DOHH2 (cell line): ENCODE measurements around the gene DSCAM.

Experiments
- H3F3A ChIP-seq: fragments of 200-600 bp; sonication (generic), shearing (Covaris generic); 2 replicates; pipeline ENCODE4 v1.6.0; 2016; ENCODE audit warnings: antibody characterized with exemption, mild to moderate bottlenecking; ENCODE audit not compliant: control insufficient read depth, insufficient read depth
- H3K27ac ChIP-seq: fragments of 200-600 bp; sonication (generic); 2 replicates; pipeline ENCODE4 v1.5.1; 2014; ENCODE audit warnings: low read depth, mild to moderate bottlenecking, low read length, moderate library complexity
- H3K27me3 ChIP-seq: fragments of 200-600 bp; sonication (generic); 2 replicates; pipeline ENCODE4 v1.6.1; 2014; ENCODE audit warnings: mild to moderate bottlenecking, low read length, mixed read lengths; ENCODE audit not compliant: control insufficient read depth
- H3K36me3 ChIP-seq: fragments of 200-600 bp; sonication (generic); 2 replicates; pipeline ENCODE4 v1.6.1; 2014; ENCODE audit warnings: mild to moderate bottlenecking, low read length, moderate library complexity, mixed read lengths; ENCODE audit not compliant: control insufficient read depth
- H3K4me1 ChIP-seq: fragments of 200-600 bp; sonication (generic); 2 replicates; pipeline ENCODE4 v1.6.1; 2014; ENCODE audit warnings: mild to moderate bottlenecking, low read length, mixed read lengths; ENCODE audit not compliant: control insufficient read depth
- H3K4me2 ChIP-seq: fragments of 200-600 bp; sonication (generic); 2 replicates; pipeline ENCODE4 v1.6.0; 2014; ENCODE audit warnings: mild to moderate bottlenecking, low read length, moderate library complexity
- H3K4me3 ChIP-seq: fragments of 200-600 bp; sonication (generic); 2 replicates; pipeline ENCODE4 v1.5.1; 2014; ENCODE audit warnings: mild to moderate bottlenecking, low read length, mixed read lengths
- H3K79me2 ChIP-seq: fragments of 200-600 bp; sonication (generic); 2 replicates; pipeline ENCODE4 v1.6.1; 2014; ENCODE audit warnings: mild to moderate bottlenecking, low read length, mixed read lengths; ENCODE audit not compliant: control insufficient read depth
- H3K9me2 ChIP-seq: fragments of 200-600 bp; sonication (generic); replicated peaks from 2 replicates; pipeline ENCODE4 v1.6.1; 2014; ENCODE audit warnings: mild to moderate bottlenecking, low read length, mixed read lengths; ENCODE audit not compliant: control insufficient read depth
- H3K9me3 ChIP-seq: fragments of 200-600 bp; sonication (generic); 2 replicates; pipeline ENCODE4 v1.6.1; 2014; ENCODE audit warnings: antibody characterized with exemption, low read length, mixed read lengths; ENCODE audit not compliant: control insufficient read depth, insufficient read depth
- H4K20me1 ChIP-seq: fragments of 200-600 bp; sonication (generic); 2 replicates; pipeline ENCODE4 v1.6.0; 2014; ENCODE audit warnings: low read depth, mild to moderate bottlenecking, antibody characterized with exemption, low read length, moderate library complexity; ENCODE audit not compliant: control insufficient read depth, insufficient read depth
- EZH2phosphoT487 ChIP-seq: fragments of 200-600 bp; sonication (generic); IDR thresholded peaks from 2 replicates; pipeline ENCODE4 v1.6.1; 2017; ENCODE audit warnings: borderline replicate concordance, mild to moderate bottlenecking, antibody characterized with exemption, low read length, moderate library complexity, mixed read lengths
- TF ChIP-seq, protein P1 (sequence below): fragments of 200-600 bp; sonication (generic); IDR thresholded peaks from one replicate; pipeline ENCODE4 v1.5.1; 2014; ENCODE audit warnings: antibody characterized with exemption, mild to moderate bottlenecking, low read depth, low read length; ENCODE audit not compliant: poor library complexity, severe bottlenecking

The DSCAM gene

DNA sequence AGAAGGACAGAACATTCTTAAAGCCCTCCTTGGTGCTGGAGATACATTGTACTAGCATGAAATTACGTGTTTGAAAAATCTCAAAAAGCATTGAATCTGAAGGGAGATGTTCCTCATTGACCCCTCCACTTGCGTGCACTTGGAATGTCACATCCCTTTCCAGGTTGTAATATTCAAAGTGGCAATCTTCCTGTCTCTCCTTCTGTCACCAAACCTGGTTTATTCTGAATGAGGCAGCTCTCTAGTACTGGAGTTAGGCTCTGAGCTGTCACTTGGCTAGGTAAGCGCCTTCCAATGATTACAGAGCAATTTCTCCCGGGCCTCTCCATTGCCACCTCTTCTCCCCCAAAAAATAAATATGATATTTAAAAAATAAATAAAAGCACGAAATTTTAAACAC is 855 bp downstream of the DSCAM start:
- H3K4me3 ChIP-seq, result no peak overlapping the region
- H3K27ac ChIP-seq, result no peak overlapping the region
- no peaks in the 10 kb centered on the region for H4K20me1 ChIP-seq
- H3K4me2 ChIP-seq, result no peak overlapping the region
- peaks cover 25% of the 10 kb centered on the region; the same call in 1 of the 2 replicates for H3K9me3 ChIP-seq
- H3F3A ChIP-seq, result no peaks in the 10 kb centered on the region
- no peaks in the 10 kb centered on the region for H3K79me2 ChIP-seq
- no peaks in the 10 kb centered on the region for H3K27me3 ChIP-seq
- TF ChIP-seq, protein P1, sequence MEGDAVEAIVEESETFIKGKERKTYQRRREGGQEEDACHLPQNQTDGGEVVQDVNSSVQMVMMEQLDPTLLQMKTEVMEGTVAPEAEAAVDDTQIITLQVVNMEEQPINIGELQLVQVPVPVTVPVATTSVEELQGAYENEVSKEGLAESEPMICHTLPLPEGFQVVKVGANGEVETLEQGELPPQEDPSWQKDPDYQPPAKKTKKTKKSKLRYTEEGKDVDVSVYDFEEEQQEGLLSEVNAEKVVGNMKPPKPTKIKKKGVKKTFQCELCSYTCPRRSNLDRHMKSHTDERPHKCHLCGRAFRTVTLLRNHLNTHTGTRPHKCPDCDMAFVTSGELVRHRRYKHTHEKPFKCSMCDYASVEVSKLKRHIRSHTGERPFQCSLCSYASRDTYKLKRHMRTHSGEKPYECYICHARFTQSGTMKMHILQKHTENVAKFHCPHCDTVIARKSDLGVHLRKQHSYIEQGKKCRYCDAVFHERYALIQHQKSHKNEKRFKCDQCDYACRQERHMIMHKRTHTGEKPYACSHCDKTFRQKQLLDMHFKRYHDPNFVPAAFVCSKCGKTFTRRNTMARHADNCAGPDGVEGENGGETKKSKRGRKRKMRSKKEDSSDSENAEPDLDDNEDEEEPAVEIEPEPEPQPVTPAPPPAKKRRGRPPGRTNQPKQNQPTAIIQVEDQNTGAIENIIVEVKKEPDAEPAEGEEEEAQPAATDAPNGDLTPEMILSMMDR, result no peak
- TF ChIP-seq EZH2phosphoT487, result no peak
- no peaks in the 10 kb centered on the region for H3K4me1 ChIP-seq
- H3K9me2 ChIP-seq, result no peaks in the 10 kb centered on the region
- no peaks in the 10 kb centered on the region for H3K36me3 ChIP-seq

DNA sequence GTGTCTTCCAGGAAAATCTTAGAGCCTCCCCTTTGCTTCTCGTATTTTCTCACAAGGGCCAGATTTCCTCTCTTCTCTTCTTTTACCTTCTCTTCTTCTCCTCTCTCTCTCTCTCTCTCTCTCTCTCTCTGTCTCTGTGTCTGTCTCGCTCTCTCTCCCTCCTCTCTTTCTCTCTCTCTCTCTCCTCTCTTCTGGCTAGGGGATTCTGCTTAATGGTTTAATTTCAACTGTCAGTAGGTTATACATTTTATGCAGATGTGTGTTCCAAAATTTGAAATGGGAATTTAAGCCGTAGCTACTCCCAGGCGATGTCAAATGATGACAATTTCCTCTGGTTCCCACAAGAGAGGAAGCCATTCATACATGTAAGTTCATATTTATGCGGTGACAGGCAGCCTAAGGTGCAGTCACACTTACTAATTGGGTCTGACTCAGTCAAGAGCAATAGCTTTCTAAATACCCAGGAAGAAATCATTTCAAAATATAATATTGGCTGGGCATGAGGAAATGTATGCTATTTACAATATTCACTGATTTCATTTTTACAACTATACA is 1.4 kb downstream of the DSCAM start:
- TF ChIP-seq, protein P1, result no peak
- TF ChIP-seq EZH2phosphoT487, result no peak
- no peaks in the 10 kb centered on the region for H3F3A ChIP-seq
- H3K9me3 ChIP-seq, result peaks cover 26% of the 10 kb centered on the region; the same call in 1 of the 2 replicates
- no peaks in the 10 kb centered on the region for H3K9me2 ChIP-seq
- no peak overlapping the region for H3K27ac ChIP-seq
- no peaks in the 10 kb centered on the region for H3K27me3 ChIP-seq
- no peaks in the 10 kb centered on the region for H3K36me3 ChIP-seq
- no peak overlapping the region for H3K4me2 ChIP-seq
- no peaks in the 10 kb centered on the region for H3K79me2 ChIP-seq
- no peaks in the 10 kb centered on the region for H4K20me1 ChIP-seq
- H3K4me3 ChIP-seq, result no peak overlapping the region
- no peaks in the 10 kb centered on the region for H3K4me1 ChIP-seq

DNA sequence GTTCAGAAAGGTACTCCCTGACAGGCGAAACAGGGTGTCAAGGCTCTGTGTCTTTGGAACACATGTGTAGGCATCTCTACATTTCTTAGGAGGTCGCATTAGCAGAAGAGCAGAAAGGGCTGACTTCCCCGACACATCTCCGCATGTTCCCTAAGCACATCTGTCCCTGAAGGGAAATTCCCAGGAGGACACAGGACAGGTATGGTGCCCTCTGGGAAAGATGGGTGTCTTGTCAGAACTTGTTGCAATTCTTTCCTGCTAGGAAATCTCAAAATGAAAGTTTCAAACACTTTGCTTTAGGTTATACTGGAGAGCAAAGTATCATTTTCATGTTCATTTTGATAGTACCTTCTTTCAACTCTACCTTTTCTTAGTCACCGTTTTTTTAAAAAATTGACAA is 2.0 kb downstream of the DSCAM start:
- Histone ChIP-seq H3K79me2 (no peaks in the 10 kb centered on the region), H3K4me2 (no peak overlapping the region), H3K36me3 (no peaks in the 10 kb centered on the region), H3F3A (no peaks in the 10 kb centered on the region), H3K4me1 (no peaks in the 10 kb centered on the region), H3K4me3 (no peak overlapping the region), H4K20me1 (no peaks in the 10 kb centered on the region), H3K27ac (no peak overlapping the region), H3K9me2 (no peaks in the 10 kb centered on the region), H3K27me3 (no peaks in the 10 kb centered on the region), H3K9me3 (peaks cover 23% of the 10 kb centered on the region; the same call in 1 of the 2 replicates)
- TF ChIP-seq EZH2phosphoT487, result no peak
- TF ChIP-seq, protein P1, result no peak
